SIG-M5 (cell line): ENCODE measurements around the gene B3GALT6.
"Not testable (repeated sequence)": the region's sequence is repeated elsewhere in the genome, so short reads cannot be mapped to it uniquely, and the experiment has no call there.

Experiments
- DNase-seq: peaks from one replicate; lab custom pipeline; 2025; lab: John Stamatoyannopoulos, UW

Gene B3GALT6

GRCh38 chr1:1245178-1245816 is 13.3 kb downstream of the B3GALT6 start:
- no peak for DNase-seq

- no peak for DNase-seq
Measured at GRCh38 chr1:1245817-1246576, 14.0 kb downstream of the B3GALT6 start.

DNA sequence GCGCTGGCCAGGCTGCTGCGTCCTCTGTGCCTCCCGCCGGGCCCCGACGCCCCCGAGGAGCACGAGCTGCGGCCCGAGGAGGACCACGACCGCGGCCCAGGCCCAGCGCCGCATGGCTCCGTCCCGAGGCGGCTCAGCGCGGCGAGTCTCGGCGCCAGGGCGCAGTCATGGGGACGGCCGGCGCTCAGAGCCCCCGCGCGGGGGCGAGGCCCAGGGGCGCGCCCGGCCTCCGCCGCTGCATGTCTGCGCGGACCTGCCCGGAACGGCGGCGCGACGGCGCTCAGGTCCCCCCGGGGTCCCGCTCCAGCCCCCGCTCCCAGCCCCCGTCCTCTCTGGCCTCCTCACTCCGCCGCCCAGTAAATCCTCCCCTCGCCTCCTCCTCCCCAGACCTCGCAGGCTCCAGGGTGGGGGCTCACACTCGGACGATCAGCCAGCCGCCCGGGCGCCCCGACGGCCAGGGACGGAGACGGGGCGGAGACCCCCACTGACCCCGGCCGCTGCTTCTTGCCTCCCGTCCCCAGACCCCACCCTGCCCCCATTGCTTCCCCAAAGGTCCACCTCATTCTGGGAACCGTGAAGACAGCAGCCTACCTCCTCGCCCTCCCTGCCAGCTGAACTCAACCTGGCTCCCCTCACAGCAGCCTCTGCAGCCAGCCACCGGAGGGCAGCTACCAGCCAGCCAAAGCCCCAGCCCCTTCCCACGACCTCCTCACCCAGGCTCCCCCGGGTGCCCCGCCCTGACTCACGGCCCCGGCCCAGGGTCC is 14.7 kb downstream of the B3GALT6 start, which contains the start of gene C1QTNF12:
C1QTNF12 (minus strand) TSS at position 146 of the 764 bp plus-strand sequence; CDS start at position 114, 32 bp downstream.
- no peak for DNase-seq

DNA sequence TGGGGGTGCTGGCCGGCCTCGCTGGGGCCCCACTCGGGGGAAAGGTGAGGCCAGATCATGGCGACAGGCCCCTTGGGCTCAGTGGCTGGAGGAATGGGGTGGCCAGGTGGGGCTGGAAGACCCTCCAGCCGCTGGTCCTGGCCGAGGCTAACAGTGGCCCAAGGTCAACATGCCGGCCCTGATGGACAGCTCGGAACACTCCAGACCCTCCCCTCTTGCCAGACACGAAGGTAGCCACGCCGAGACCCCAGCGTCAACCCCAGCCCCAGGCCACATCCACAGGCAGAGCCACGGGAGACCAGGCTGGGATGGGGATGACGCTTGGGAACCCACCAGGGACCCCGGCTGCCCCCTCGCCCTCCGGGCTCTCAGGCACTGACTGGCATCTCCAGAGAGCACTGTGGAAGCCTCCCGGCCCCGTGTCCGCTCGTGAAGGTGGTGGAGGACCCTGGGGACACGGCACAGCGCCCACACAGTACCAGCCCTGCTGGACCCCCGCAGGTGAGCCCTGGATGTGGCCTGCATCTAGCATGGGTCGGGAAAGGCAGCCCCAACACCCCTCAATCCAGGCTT is 15.4 kb downstream of the B3GALT6 start:
- no peak for DNase-seq

DNA sequence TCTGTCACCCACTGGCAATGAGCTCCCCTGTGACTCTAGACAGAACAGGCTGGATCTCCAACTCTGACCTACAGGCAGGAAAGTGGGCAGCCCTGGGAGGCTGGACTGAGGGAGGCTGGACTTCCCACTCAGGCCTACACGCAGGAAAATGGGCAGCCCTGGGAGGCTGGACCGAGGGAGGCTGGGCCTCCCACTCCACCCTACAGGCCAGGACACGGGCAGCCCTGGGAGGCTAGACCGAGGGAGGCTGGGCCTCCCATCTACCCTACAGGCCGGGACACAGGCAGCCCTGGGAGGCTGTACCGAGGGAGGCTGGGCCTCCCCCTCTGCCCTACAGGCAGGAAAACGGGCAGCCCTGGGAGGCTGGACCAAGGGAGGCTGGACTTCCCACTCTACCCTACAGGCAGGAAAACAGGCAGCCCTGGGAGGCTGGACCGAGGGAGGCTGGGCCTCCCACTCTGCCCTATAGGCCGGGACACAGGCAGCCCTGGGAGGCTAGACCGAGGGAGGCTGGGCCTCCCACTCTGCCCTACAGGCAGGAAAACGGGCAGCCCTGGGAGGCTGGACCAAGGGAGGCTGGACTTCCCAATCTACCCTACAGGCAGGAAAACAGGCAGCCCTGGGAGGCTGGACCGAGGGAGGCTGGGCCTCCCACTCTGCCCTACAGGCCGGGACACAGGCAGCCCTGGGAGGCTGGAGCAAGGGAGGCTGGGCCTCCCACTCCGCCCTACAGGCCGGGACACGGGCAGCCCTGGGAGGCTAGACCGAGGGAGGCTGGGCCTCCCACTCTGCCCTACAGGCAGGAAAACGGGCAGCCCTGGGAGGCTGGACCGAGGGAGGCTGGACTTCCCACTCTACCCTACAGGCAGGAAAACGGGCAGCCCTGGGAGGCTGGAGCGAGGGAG is 16.2 kb downstream of the B3GALT6 start:
- not testable (repeated sequence) for DNase-seq

- DNase-seq = no peak
Measured at GRCh38 chr1:1250786-1251284, 18.8 kb downstream of the B3GALT6 start.

GRCh38 chr1:1253314-1253713 is 21.3 kb downstream of the B3GALT6 start:
- no peak for DNase-seq

- no peak for DNase-seq
Measured at GRCh38 chr1:1253972-1254666, 22.1 kb downstream of the B3GALT6 start.

DNA sequence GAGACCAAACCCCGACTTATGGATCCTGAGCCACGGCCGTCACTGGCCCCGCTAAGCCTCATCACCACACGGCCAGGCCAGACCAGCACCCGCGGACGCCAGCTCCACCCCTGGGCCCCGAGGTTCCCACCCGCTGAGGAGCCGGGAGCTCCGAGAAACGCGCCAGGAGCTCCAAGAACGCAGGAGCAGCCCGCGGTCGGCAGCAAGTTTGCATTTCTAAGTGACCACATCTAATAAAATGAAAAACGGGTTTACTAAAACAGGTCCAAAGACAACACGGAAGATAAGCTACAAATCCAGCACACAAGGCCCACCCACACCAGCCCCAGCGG is 22.6 kb downstream of the B3GALT6 start:
- no peak for DNase-seq

- DNase-seq = no peak
Measured at GRCh38 chr1:1255078-1255477, 23.0 kb downstream of the B3GALT6 start.

GRCh38 chr1:1255611-1256010 is 23.6 kb downstream of the B3GALT6 start:
- DNase-seq = no peak

DNA sequence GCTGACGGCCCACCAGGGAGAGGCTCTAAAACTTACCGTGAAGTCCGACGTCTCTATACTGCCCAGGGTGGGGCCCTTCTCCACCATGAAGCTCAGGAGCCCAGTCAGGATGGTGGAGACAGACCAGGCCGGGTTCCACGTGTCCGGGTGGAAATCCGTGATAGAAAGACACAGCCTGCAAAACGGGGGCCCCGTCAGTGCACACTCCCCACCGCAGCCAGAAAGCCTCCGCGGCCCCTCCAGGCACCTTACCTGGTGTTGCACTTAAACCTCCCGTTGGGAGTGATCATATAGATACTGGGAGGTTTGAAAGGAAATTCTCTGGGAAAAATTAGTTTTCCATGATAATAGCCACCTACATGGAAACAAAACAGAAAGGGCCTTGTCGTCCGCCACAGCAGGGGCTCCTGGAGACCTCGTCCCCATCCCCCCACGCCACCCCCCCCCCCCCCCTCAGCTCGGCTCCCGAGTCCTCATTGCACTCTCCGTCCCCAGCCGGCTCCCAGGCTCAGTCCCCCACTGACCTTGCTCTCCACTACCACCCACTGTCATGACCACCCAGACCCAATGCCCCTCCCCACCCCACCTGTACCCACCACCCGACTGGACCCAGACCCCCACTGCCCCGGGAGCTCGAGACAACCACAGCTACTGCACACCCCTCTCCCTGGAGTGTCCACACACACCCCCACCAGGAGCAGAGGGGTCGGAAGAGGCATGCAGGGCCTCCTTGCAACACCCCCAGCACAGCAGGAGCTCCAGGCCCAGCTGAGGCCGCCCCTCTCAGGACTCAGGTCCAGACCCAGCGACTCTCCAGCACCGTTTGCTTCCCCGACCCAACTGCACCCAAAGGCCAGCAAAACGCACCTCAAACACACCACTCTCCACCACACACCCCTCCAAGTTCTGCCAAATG is 25.2 kb downstream of the B3GALT6 start:
- no peak for DNase-seq

DNA sequence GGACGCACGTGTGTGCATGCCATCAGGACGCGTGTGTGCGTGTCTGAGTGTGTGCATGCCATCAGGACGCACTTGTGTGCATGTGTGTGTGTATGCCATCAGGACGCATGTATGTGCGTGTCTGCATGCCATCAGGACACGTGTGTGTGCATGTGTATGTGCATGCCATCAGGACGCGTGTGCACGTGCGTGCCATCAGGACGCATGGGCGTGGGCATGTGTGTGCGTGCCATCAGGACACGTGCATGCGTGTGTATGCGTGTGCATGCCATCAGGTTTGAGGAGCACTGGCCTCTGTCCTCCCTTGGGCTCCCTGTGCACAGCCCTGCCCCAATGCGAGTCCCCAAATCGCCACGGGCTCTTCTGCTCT is 27.1 kb downstream of the B3GALT6 start:
- DNase-seq = no peak

- DNase-seq = no peak
Measured at GRCh38 chr1:1259540-1259939, 27.5 kb downstream of the B3GALT6 start.

DNA sequence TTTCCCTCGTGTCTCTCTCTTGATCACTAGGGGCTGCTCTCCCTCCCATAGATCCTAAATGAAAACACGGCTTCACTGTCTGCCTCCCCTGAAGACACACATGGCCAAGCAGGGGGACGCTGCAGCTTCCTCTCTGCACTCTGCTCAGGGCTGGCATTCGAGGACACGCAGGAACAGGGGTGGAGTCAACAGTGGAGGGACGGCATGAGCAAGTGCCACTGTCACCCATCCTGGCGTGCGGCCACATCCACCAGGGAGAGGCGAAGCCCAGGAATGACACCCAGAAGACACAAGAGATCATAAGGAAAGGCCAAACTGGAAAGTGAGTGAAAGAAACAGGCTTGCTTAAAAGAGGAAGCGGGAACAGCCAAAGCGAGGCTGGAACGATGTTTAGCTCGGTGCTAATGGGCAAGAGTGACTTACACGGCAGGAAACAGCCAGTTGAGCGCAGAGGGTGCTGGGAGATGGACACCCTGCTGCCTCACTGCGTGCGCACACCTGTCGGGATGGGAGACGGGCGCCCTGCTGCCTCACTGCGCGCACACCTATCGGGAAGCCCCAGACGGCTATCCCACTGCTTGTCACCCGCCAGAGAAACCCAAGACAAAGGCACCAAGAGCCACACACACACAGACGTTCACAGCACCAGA is 28.0 kb downstream of the B3GALT6 start:
- DNase-seq = no peak

DNA sequence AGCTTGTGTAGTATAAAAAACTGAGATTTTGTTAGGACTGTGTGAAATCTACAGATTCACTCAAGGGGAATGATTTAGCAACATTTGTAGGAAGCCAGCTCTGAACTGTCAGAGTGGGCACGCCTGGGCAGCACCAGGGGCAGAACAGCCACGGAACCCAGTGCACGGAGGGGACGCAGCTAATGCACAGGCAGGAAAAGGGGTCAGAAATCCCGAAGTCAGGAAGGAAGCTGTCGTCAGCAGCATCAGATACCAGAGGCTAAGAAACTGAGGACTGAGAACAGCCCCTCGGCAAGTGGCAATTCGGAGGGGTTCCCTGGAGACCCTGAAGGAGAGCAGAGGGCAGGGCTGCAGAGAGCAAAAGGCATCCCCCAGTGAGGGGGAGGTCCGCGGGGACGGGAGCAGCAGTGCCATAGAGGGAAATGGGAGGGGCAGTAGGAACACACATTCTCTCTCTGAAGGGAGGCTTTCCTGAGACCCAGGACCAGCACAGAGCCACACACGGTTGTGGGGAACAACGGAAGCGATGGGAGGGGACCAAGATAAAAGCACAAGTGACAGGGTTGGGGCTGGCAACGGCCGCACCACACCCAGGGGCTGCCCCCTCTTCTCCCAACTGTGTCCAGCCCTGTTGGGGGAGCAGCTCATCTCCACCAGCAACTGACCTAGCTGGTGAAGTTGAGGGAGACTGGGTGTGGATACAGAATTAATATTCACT is 29.0 kb downstream of the B3GALT6 start:
- DNase-seq = no peak

DNA sequence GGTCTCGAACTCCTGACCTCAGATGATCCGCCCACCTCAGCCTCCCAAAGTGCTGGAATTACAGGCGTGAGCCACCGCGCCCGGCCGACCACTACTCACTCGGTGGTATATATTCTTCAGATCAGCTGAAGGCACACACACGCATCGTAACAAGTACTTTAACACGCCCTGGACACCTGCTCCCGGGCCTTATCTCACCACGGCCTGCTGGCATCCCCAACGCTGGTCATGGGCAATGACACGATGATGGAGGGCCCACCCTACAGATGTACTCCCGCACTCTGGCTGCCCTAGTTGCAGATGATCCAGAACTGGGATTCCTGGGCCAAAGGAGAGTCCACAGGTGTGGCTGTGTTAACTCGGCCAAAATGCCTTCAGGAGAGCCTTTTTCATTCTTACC is 30.0 kb downstream of the B3GALT6 start:
- no peak for DNase-seq

DNA sequence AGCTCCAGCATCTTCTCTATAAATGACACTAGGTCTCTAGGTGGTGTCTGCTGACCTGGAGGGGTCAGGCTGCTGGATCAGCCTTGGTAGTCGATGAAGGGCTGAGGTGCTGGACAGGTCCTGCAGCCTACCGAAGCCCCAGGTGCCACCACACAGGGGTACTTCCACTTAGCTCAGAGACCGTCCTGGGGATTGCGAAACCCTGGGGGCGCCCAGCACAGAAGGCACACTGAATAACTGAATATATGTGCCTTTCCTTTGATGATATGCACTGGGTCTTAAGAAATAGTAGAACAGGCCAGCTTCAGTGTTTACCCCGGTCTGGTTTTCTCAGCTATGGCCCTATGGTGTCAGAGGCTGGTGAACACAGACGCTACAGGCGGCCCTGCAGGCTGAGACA is 30.7 kb downstream of the B3GALT6 start:
- no peak for DNase-seq

DNA sequence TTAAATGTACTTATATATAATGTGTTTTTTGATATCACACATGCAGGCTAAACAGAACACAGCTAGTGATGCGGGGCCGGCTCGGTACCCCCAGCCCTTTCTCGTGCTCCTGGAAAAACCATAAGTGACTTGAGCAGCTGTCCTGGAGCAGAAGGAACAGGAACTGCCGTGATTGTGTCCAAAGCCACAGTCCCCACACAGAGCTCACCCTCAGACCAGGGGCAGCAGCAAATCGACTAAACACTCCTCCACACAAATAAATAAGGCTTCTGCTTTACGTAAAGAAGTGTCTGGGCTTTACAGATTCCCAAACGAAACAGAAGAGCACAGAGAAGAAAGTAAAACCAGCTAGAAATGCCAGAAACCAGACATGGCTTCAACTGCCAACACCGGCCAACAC is 32.0 kb downstream of the B3GALT6 start:
- no peak for DNase-seq
